Esophagus muscularis mucosa (tissue), 3 donors: ENCODE measurements around the gene PDGFB.

Experiments used
- CTCF ChIP-seq, 3 experiments: fragments of 200-600 bp in 2 of 3; fragments of 450-650 bp in 1 of 3; sonication (generic) in 2 of 3; IDR thresholded peaks; one replicate each; pipeline ENCODE4 v1.5.1; 2017 to 2019; ENCODE audit warnings: antibody characterized with exemption in 3 of 3, mild to moderate bottlenecking in 2 of 3, moderate library complexity in 1 of 3
- POLR2A ChIP-seq: fragments of 450-650 bp; IDR thresholded peaks from one replicate; pipeline ENCODE4 v1.6.1; 2017; ENCODE audit warnings: antibody characterized with exemption, moderate library complexity, mild to moderate bottlenecking, low read depth

DNA sequence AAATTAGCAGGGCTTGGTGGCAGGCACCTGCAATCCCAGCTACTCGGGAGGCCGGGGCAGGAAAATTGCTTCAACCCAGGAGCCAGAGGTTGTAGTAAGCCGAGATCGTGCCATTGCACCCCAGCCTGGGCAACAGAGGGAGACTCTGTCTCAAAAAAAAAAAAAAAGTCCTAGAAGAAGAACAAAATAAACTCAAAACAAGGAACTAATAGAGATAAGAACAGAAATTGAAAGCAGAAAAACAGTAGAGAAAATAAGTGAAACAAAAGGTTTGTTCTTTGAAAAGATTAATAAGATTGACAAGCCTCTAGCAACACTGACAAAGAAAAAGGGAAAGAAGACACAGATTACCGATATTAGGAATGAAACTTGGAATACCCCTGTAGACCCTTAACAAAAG lies 47.2 kb downstream of the PDGFB start:
- TF ChIP-seq CTCF (IDR thresholded peaks at IDR 0.05) (no peak), POLR2A (no peak)
